Gastrocnemius medialis (tissue), 4 donors: ENCODE results near the gene IL34.
A peak's percentile ranks its signal among the peaks of the same experiment; 100 is the strongest.

Experiments used
- CTCF ChIP-seq, 5 experiments: fragments of 450-650 bp in 3 of 5; fragments of 200-600 bp in 2 of 5; sonication (generic) in 2 of 5; IDR thresholded peaks in 4 of 5; conservative IDR thresholded peaks in 1 of 5; 1 replicate in 4 of 5; 2 replicates in 1 of 5; pipeline ENCODE4 v1.5.1; 2016 to 2019; ENCODE audit warnings: antibody characterized with exemption in 5 of 5, mild to moderate bottlenecking in 3 of 5, moderate library complexity in 3 of 5
- POLR2A ChIP-seq, 2 donors: fragments of 450-650 bp; IDR thresholded peaks; one replicate each; pipeline ENCODE4 v1.6.1; 2017; ENCODE audit warnings: antibody characterized with exemption in 2 of 2, mild to moderate bottlenecking in 2 of 2, moderate library complexity in 2 of 2

DNA sequence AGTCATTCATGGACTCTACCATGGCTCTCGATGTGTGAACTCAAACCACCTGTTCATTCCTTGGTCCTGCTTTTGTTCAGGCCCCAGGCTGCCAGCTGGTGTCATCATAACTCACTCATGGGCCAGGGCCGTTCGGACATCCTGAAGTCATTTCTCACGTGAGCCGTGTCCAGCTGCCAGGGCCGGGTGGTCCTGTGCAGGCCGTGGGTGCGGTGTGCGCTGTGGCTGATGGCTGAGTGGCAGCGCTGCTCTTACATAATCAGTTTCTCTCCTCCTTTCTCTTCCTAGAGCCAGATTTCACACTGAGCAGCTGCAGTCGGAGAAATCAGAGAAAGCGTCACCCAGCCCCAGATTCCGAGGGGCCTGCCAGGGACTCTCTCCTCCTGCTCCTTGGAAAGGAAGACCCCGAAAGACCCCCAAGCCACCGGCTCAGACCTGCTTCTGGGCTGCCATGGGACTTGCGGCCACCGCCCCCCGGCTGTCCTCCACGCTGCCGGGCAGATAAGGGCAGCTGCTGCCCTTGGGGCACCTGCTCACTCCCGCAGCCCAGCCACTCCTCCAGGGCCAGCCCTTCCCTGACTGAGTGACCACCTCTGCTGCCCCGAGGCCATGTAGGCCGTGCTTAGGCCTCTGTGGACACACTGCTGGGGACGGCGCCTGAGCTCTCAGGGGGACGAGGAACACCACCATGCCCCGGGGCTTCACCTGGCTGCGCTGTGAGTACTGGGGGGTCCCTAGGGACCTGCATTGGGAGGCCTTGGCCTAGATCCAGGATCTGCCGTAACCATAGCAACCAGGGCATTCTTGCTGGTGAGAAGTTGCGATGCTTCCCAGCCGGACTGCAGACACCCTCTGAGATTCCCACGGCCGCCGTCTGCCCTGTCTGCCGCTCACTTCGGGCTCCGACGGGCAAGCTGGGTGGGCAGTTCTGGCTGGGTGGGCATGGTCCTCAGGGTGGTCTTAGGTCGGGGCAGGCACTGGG, at the start of gene IL34:
- TF ChIP-seq CTCF (IDR thresholded peaks at IDR 0.05 in 4 of 5, conservative IDR thresholded peaks at IDR 0.05 in 1 of 5) (peak in 1 of 5 experiments; percentile 17), POLR2A (IDR thresholded peaks at IDR 0.05) (peak; percentile 15 to 56)
